ENCODE data around the gene HIRA. TPM values are rescaled to one million over a fixed set of nuclear protein-coding genes. Genes with fewer than 3 reads are reported as not detected.

HIRA gene
- polyA plus RNA-seq, 3 donors = 1.8 to 20.7 (median 2.6) TPM

DNA sequence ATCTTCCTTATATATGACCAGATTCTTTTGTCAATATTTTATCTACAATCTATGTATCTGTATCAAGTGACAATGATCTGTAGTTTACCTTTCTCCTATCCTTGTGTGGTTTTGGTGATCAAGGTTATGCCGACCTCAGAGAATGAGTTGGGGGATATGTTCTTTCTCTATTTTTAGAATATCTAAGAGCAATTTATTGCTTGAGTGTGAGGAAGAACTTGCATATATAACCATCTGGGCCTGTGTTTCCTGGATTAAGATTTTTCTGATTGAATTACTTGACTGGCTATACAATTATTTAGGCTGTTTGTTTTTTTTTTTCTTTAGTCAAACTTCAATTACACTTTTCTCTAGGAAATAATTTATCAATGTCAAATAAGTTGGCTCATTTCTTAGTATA, 30.0 kb upstream of the HIRA start:
- TF ChIP-seq, protein P1, sequence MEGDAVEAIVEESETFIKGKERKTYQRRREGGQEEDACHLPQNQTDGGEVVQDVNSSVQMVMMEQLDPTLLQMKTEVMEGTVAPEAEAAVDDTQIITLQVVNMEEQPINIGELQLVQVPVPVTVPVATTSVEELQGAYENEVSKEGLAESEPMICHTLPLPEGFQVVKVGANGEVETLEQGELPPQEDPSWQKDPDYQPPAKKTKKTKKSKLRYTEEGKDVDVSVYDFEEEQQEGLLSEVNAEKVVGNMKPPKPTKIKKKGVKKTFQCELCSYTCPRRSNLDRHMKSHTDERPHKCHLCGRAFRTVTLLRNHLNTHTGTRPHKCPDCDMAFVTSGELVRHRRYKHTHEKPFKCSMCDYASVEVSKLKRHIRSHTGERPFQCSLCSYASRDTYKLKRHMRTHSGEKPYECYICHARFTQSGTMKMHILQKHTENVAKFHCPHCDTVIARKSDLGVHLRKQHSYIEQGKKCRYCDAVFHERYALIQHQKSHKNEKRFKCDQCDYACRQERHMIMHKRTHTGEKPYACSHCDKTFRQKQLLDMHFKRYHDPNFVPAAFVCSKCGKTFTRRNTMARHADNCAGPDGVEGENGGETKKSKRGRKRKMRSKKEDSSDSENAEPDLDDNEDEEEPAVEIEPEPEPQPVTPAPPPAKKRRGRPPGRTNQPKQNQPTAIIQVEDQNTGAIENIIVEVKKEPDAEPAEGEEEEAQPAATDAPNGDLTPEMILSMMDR (IDR thresholded peaks at IDR 0.05) = no peak
- no peaks in the 10 kb centered on the region for H3K79me2 ChIP-seq (ENCODE audit: insufficient read depth, low read length)
- no peak overlapping the region for H2AFZ ChIP-seq (ENCODE audit: insufficient read depth, low read depth, low read length, poor library complexity, severe bottlenecking)
- intact Hi-C loops (cut with micrococcal nuclease) = loop anchor here in 1 of 2 donors (10.0 kb wide), 1 partner anchor 57 kb away; no protein-coding TSS in a partner anchor
- H3K27me3 Mint-ChIP-seq (ENCODE audit: low read depth in 3 of 3) = peaks cover 0 to 2% (median 0%) of the 10 kb centered on the region in 3 donors
- H3K4me3 Mint-ChIP-seq = no peak overlapping the region
- no peak for DNase-seq
- no peak overlapping the region for H3K4me2 ChIP-seq (replicated peaks; ENCODE audit: extremely low read depth, low read length, poor library complexity, severe bottlenecking)
- H3K9ac ChIP-seq (ENCODE audit: insufficient read depth, low read length, poor library complexity, severe bottlenecking) = no peak overlapping the region
- H3K27me3 ChIP-seq (ENCODE audit: control insufficient read depth in 2 of 2, insufficient read depth in 2 of 2, low read length in 2 of 2) = no peaks in the 10 kb centered on the region
- no peak overlapping the region for H3K27ac Mint-ChIP-seq
- no peak overlapping the region for H3K27ac ChIP-seq (ENCODE audit: low read depth in 1 of 2, low read length in 2 of 2)
- peaks cover 67 to 99% of the 10 kb centered on the region in 2 donors for H3K36me3 ChIP-seq (replicated peaks in 1 of 2; ENCODE audit: control insufficient read depth in 1 of 2, insufficient read depth in 2 of 2, low read length in 2 of 2)
- no peak overlapping the region for H3K4me3 ChIP-seq (replicated peaks in 1 of 3; ENCODE audit: low read depth in 2 of 3, low read length in 3 of 3)
- H3K9me3 Mint-ChIP-seq = no peaks in the 10 kb centered on the region
- no peaks in the 10 kb centered on the region for H3K4me1 Mint-ChIP-seq
- H3K36me3 Mint-ChIP-seq = peaks cover 72 to 88% of the 10 kb centered on the region in 2 donors
- WGBS (ENCODE audit: insufficient coverage) = no CpG with 5 or more reads among the region's 1 CpG
- no peaks in the 10 kb centered on the region for H4K20me1 ChIP-seq (ENCODE audit: insufficient read depth, low read length)
- H3K4me1 ChIP-seq (ENCODE audit: control insufficient read depth in 1 of 2, insufficient read depth in 2 of 2, low read length in 2 of 2) = no peaks in the 10 kb centered on the region
- no peaks in the 10 kb centered on the region for H3K9me3 ChIP-seq (replicated peaks in 1 of 2; ENCODE audit: control insufficient read depth in 1 of 2, insufficient read depth in 1 of 2, low read length in 2 of 2)

DNA sequence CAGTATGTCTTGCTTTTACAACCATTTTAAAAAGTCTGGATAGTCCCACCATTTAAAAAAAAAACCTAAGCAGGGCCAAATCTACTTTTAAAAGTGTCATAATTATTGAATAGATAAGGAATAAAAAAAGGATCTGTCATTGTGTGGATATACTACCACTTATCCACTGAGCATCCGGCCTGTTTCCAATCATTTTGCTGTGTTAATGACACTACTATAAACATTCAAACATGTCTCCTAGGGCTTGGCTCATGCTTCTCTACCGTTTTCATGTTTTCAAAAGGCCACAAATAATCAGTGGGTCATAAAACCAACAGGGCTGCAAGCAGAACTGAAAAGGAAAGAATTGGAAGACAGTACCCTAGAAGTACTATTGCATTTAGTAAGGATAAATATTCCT, 28.5 kb upstream of the HIRA start:
- Histone ChIP-seq H3K9ac (ENCODE audit: insufficient read depth, low read length, poor library complexity, severe bottlenecking) (no peak overlapping the region), H3K27me3 (ENCODE audit: control insufficient read depth in 2 of 2, insufficient read depth in 2 of 2, low read length in 2 of 2) (no peaks in the 10 kb centered on the region), H4K20me1 (ENCODE audit: insufficient read depth, low read length) (no peaks in the 10 kb centered on the region), H3K79me2 (ENCODE audit: insufficient read depth, low read length) (no peaks in the 10 kb centered on the region), H3K4me1 (ENCODE audit: control insufficient read depth in 1 of 2, insufficient read depth in 2 of 2, low read length in 2 of 2) (no peaks in the 10 kb centered on the region), H3K27ac (ENCODE audit: low read depth in 1 of 2, low read length in 2 of 2) (no peak overlapping the region), H3K4me3 (replicated peaks in 1 of 3; ENCODE audit: low read depth in 2 of 3, low read length in 3 of 3) (no peak overlapping the region), H3K9me3 (replicated peaks in 1 of 2; ENCODE audit: control insufficient read depth in 1 of 2, insufficient read depth in 1 of 2, low read length in 2 of 2) (no peaks in the 10 kb centered on the region), H3K36me3 (replicated peaks in 1 of 2; ENCODE audit: control insufficient read depth in 1 of 2, insufficient read depth in 2 of 2, low read length in 2 of 2) (peaks cover 67 to 99% of the 10 kb centered on the region in 2 donors), H2AFZ (ENCODE audit: insufficient read depth, low read depth, low read length, poor library complexity, severe bottlenecking) (no peak overlapping the region), H3K4me2 (replicated peaks; ENCODE audit: extremely low read depth, low read length, poor library complexity, severe bottlenecking) (no peak overlapping the region)
- intact Hi-C loops (cut with micrococcal nuclease) = loop anchor here in 1 of 2 donors (10.0 kb wide), 1 partner anchor 55 kb away; no protein-coding TSS in a partner anchor
- no peak for DNase-seq
- WGBS (ENCODE audit: insufficient coverage) = no CpG with 5 or more reads among the region's 2 CpGs
- Mint-ChIP-seq H3K27me3 (ENCODE audit: low read depth in 3 of 3) (peaks cover 0 to 2% (median 0%) of the 10 kb centered on the region in 3 donors), H3K27ac (no peak overlapping the region), H3K36me3 (peaks cover 72 to 89% of the 10 kb centered on the region in 2 donors), H3K4me1 (no peaks in the 10 kb centered on the region), H3K9me3 (no peaks in the 10 kb centered on the region), H3K4me3 (no peak overlapping the region)
- TF ChIP-seq, protein P1 (IDR thresholded peaks at IDR 0.05) = no peak
